OCI-LY3 (cell line): ENCODE results near the gene PBX3.

Experiments
- EZH2phosphoT487 ChIP-seq: fragments of 200-600 bp; shearing (Covaris generic); IDR thresholded peaks from 2 replicates; pipeline ENCODE4 v1.6.1; 2018; ENCODE audit warnings: antibody characterized with exemption, mixed run types, low read depth
- TF ChIP-seq, protein P1 (sequence below): fragments of 200-600, 300-600 bp; sonication (generic); IDR thresholded peaks from 2 replicates; pipeline ENCODE4 v1.5.1; 2014; ENCODE audit warnings: antibody characterized with exemption, low read length, low read depth

DNA sequence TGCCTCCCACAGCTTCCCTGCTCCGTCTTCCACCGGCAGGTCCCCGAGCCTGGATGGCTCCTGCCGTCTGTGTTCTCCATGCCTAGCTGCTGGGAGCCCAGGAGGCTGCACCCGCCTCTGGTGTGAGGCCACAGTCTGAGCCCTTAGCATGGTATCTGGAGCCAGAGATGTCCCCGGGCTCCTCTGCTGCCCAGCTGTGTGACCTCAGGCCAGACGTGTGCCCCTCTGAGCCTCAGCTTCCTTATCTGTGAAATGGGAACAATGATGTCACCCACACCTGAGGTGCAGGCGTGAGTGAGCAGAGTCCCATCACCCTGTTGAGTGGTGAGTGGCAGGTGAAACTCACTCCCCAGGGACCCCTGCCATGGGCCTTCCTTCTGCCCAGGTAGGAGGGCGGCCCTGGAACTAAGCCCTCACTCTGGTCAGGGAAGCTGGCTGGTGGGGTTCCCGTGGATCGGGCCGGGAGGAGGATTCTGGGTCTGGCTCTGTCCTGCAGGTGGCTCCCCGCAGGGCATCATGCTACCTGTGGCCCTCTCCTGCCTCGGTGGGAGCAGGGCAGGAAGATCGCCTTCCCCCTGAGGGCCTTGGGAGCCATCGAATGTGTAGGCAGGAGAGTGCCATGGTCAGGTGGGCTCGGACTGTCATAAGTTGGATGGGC is 239.0 kb downstream of the PBX3 start:
- TF ChIP-seq, protein P1, sequence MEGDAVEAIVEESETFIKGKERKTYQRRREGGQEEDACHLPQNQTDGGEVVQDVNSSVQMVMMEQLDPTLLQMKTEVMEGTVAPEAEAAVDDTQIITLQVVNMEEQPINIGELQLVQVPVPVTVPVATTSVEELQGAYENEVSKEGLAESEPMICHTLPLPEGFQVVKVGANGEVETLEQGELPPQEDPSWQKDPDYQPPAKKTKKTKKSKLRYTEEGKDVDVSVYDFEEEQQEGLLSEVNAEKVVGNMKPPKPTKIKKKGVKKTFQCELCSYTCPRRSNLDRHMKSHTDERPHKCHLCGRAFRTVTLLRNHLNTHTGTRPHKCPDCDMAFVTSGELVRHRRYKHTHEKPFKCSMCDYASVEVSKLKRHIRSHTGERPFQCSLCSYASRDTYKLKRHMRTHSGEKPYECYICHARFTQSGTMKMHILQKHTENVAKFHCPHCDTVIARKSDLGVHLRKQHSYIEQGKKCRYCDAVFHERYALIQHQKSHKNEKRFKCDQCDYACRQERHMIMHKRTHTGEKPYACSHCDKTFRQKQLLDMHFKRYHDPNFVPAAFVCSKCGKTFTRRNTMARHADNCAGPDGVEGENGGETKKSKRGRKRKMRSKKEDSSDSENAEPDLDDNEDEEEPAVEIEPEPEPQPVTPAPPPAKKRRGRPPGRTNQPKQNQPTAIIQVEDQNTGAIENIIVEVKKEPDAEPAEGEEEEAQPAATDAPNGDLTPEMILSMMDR, result no peak
- no peak for TF ChIP-seq EZH2phosphoT487
